H54 (cell line): ENCODE data around the gene CFAP410.

Experiments
- DNase-seq: peaks from one replicate; pipeline ENCODE4 v3.0.0; 2011; ENCODE audit warnings: low spot score, mixed read lengths; ENCODE audit not compliant: insufficient read length
- FAIRE-seq: peaks from 3 replicates; lab custom pipeline; 2011; peaks lifted over from hg19 to GRCh38; lab: Jason Lieb, UNC
- POLR2A ChIP-seq: IDR thresholded peaks from 2 replicates; pipeline ENCODE4 v1.6.1; 2011; ENCODE audit warnings: low read depth, mild to moderate bottlenecking, low read length

The CFAP410 gene

DNA sequence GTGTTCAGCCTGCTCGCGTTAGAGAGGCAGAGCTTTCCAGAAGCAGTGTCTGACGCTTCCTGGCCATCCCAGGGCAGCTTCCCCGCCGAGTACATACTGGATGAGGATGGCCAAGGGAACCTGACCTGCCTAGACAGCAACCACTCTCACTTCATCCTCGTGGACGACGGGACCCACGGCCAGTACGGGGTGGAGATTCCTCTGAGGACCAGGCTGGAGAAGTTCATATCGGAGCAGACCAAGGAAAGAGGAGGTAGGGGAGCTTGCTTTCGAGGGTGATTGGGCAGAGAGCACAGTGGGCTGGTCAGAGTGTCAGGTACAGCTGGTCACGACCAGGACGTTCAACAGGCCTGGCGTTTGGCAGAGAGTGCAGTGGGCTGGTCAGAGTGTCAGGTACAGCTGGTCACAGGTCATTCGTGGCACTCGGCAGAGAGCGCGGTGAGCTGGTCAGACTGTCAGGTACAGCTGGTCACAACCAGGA lies 36.6 kb upstream of the CFAP410 start:
- TF ChIP-seq POLR2A: no peak
- FAIRE-seq (no peak), DNase-seq (no peak)

DNA sequence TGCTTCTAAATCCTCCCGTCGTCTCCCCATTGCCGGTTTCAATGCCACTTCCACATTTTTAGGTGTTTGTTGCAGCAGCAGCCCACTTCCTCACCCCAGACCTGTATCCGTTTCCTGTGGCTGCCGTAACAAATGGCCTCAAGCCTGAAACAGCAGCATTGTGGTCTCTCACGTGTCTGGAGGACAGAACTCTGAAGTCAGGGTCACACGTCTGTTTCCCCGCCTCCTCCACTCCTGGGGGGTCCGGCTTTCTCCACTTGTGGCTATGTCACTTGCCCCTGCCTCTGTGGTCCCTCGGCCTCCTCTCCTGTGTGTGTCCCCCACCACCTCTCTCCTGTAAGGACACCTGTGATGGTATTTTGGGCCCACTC lies 36.1 kb upstream of the CFAP410 start:
- FAIRE-seq (no peak), DNase-seq (no peak)
- TF ChIP-seq POLR2A: no peak

DNA sequence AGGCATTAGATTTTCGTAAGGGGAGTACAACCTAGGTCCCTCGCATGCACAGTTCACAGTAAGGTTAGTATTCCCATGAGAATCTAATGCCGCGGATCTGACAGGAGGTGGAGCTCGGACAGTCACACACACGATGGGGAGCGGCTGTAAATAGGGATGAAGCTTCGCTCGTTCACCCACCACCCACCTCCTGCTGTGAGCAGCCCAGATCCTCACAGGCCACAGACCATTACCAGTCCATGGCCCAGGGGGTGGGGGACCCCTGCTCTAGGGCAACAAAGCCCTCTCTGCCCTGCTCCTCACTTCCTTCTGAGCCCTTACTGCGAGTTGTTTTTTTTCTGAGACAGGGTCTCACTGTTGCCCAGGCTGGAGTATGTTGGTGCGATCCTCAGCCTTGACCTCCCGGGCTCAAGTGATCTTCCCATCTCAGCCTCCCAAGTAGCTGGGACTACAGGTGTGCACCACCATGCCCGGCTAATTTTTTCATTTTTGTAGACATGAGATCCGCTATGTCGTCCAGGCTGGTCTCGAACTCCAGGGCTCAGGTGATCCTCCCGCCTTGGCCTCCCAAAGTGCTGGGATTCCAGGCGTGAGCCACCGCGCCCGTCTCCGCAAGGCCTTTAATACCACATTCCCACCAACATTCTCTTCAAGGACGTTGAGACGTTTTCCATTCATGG lies 35.6 kb upstream of the CFAP410 start:
- FAIRE-seq: no peak
- DNase-seq: no peak
- TF ChIP-seq POLR2A: no peak

DNA sequence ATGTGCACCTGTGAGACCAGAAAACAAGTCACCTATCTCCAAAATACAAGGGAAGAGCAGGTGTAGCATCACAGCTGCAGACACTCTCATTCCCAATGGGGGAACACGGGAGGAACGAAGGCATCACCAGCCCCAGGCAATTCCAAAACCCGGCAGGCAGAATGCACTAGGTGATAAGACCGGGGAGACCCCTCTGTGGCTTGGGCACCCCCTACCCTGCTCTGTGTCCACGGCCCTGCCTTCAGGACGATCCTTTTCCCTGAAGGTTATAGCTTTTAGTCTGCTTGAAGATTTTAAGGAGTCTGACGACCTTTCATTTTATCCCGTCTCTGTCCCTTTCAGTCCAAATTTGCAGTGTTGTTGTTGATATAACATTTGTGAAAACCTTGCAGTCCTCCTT lies 33.4 kb upstream of the CFAP410 start:
- no peak for TF ChIP-seq POLR2A
- no peak for FAIRE-seq
- no peak for DNase-seq

DNA sequence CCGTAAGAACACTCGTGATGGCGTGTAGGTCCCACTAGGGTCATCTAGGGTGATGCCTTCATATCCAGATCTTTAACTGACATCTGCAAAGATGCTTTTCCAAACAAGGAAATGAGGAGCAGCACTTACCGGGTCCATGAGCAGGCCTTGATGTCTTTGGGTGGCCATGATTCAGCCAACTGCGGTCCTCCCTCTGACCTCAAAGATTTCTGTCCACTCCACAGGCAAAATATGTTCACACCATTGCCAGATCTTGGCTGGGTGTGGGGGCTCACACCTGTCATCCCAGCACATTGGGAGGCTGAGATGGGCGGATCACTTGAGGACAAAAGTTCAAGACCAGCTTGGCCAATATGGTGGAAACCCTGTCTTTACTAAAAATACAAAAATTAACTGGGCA lies 32.4 kb upstream of the CFAP410 start:
- DNase-seq (no peak), FAIRE-seq (no peak)
- TF ChIP-seq POLR2A: no peak

DNA sequence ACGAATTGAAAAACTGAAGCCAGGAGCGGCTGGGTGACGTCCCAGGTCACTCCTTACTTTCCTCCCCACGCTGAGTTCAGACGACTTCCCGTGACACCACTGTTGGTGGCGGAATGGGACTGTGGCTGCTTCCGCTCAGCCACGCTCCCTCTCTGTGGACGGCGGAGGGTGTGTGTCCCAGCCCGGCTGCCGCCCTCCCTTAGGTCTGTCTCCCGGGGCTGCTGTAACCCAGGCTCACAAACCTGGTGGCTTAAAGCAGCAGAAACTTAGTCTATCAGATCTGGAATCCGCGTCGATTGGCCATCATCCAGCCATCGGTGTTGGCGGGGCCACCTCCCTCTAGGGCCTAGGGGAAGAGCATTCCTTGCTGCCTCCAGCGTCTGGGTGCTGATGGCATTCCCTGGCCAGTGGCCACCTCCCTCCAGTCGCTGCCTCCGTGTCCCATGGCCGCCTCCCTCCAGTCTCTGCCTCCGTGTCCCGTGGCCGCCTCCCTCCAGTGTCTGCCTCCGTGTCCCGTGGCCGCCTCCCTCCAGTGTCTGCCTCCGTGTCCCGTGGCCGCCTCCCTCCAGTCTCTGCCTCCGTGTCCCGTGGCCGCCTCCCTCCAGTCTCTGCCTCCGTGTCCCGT lies 31.7 kb upstream of the CFAP410 start:
- no peak for TF ChIP-seq POLR2A
- DNase-seq: no peak
- FAIRE-seq: no peak

DNA sequence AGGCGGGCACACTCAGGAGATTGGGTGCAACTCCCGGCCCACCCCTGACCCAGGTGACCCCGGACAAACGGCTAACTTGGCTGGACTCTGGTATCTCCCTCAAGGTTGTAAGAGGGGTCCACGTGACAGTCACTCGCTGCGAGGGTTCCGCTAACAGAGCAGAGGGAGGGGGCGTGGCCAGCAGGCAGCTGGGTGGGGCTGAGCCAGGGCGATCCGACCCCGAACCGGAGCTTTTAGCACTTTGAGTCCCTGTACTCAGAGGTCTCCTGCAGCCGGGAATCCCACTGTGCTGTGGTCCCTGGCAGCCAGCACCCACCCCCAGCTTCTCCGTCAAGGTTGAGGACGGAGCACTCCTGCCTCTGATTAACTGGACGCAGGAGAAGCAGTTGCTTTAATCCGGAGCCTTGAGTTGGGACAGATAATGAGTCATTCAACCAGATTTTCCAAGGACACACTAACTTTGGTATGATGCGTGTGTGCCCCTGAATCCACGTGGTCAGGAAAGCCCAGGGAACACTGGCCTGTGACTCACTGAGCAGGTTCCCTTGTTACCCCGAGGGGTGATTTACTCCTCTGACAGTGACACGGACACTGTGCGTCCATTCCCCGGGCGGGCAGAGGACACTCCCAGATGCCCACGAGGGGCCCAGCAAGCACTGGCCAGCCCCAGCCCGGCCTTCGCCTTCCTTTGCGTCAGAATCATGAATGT lies 31.0 kb upstream of the CFAP410 start:
- FAIRE-seq: no peak
- peak; percentile 87 for DNase-seq
- no peak for TF ChIP-seq POLR2A

DNA sequence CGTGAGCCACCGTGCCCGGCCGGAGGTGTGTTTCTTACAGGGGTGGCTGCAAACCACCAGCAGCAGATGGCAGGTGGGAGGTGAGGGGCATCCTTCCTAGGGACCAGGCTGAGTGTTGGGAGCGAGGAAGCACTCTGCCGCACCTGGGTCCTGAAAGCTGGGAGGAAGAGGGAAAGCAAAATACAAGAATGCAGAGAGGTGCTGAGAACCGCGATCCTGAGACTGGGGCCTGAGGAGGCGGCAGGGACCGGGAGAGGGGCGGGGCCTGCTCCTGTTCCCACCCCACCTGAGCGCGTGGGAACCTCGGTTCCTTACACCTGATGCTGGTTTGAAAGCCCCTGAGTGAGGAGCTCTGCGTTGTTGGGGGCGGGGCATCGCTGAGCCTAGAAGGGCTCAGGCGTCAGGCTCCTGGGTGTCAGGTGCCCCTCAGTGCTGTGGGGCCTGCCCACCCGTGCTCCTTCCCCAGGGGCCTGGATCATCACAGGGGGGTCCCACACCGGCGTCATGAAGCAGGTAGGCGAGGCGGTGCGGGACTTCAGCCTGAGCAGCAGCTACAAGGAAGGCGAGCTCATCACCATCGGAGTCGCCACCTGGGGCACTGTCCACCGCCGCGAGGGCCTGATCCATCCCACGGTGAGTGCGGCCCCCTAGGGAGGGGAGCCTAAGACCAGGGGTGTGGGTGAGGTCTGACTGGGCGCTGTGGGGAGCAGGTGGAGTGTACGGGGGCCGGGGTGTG lies 29.7 kb upstream of the CFAP410 start:
- DNase-seq: no peak
- no peak for FAIRE-seq
- TF ChIP-seq POLR2A: no peak

DNA sequence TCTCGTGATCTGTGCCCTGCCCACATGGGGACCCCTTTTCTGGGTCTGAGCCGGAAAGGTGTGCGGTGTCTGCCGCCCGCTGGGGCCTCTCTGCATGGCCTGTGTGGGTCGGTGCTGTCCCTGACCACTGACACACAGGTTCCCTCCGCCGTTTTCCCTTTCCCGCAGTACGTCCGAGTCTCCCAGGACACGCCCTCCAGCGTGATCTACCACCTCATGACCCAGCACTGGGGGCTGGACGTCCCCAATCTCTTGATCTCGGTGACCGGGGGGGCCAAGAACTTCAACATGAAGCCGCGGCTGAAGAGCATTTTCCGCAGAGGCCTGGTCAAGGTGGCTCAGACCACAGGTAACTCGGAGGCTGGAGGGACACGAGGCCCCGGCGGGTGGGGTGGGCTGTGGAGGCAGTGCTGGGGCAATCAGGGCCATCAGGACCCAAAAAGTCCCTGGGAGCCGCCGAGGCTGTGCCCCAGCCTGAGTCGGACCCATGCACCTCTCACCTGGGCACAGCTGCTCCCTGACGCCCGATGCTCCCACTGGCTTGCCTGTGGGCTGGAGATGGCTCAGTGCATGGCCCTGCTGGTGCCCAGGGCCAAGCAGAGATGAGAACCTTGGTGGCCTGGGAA lies 27.5 kb upstream of the CFAP410 start:
- no peak for FAIRE-seq
- no peak for DNase-seq
- no peak for TF ChIP-seq POLR2A

DNA sequence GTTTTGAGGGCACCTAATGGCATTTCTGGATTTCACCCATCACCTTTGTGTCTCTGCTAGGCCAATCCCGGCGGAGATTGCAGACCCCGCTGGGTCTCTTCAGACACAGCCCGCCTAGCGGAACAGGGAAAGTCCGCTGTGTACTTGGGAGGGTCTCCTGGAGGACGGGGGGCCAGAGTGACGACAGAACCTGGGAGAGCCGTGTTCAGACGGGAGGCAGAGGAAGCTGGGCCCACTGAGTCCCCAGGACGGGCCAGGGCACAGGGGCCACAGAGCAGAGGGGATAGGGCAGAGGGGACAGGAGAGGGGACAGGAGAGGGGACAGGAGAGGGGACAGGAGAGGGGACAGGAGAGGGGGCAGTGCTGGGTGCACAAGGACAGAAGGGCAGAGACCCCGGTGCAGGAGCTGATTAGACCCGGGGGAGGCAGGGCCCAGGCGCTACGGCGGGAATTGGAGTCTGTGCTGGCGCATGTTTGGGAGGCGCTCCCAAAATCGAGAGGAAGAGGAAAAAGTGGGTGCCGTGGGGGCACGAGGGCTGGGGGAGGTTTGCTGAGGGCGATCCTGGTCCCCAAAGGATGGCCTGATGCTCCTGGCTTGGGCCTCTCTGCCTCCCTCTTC lies 26.9 kb upstream of the CFAP410 start:
- DNase-seq (no peak), FAIRE-seq (no peak)
- TF ChIP-seq POLR2A: no peak

DNA sequence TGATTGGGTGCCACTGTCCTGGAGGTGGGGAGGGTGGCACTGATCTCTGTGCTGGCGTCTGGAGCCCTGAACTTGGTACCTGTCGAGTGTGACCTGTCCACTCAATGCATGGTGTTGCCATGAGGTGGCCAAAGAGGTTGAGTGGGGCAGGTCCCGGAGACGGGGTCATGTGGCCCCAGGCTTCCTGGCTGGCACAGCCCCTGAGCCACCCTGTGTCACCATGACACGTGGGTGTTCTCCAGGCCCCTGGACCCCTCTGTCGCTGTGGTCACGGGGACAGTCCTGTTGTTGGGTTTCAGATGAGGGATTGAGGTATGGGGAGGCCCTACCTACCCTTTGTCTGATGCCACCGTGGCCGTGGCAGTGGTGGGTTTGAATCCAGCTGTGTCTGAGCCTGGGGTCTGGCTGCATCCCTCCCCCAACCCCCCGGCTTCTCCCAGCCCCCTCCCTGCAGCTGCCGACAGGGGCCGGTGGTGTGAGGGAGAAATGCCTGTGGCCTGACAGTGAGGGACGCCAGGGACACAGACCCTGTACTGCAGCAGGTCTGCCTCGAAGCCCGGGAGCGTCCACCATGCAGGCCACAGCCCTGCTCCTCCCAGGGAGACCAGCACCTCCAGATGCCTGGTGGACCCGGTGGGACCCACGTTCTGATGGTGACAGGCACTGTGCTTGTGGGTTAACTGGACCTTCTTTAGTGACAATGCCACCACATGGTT lies 26.2 kb upstream of the CFAP410 start:
- no peak for FAIRE-seq
- DNase-seq: no peak

More for the DNA sequence above, 26.2 kb upstream of the CFAP410 start:
- no peak for TF ChIP-seq POLR2A
